H1 (cell line): ENCODE data around the gene ST8SIA5. TPM values are rescaled to one million over a fixed set of nuclear protein-coding genes. Genes with fewer than 3 reads are reported as not detected.

Experiments
- CTCF ChIA-PET: fragments of 300-600 bp; sonication (Branson Sonifier 250); formaldehyde crosslinking; loops from one replicate; lab custom pipeline; 2021; ENCODE audit not compliant: partially characterized antibody; lab: Charles Lee
- POLR2A ChIA-PET: fragments of 300-600 bp; sonication (Branson Sonifier 250); formaldehyde crosslinking; loops from one replicate; lab custom pipeline; 2021; ENCODE audit warnings: inconsistent platforms; ENCODE audit not compliant: partially characterized antibody; lab: Charles Lee
- DNase-seq, 2 experiments: peaks; one replicate each; pipeline versions ENCODE4 v3.0.0 to v3.0.0-alpha.2; 2010 to 2022; ENCODE audit warnings: low spot score in 2 of 2, low read depth in 1 of 2, mixed read lengths in 1 of 2
- FAIRE-seq: peaks from 2 replicates; lab custom pipeline; 2011; peaks lifted over from hg19 to GRCh38; lab: Jason Lieb, UNC
- H2AFZ ChIP-seq: 2 replicates; pipeline ENCODE4 v1.8.1; 2012; ENCODE audit warnings: low read length, inconsistent platforms
- H2AK5ac ChIP-seq: 2 replicates; pipeline ENCODE4 v1.6.1; 2013; ENCODE audit warnings: low read depth, low read length
- H2BK120ac ChIP-seq: replicated peaks from 2 replicates; pipeline ENCODE3; 2013; ENCODE audit warnings: low read depth, low read length, inconsistent platforms
- H2BK12ac ChIP-seq: 2 replicates; pipeline ENCODE4 v1.6.1; 2013; ENCODE audit warnings: low read depth, low read length
- H2BK15ac ChIP-seq: 2 replicates; pipeline ENCODE4 v1.6.1; 2013; ENCODE audit warnings: low read length
- H2BK20ac ChIP-seq: 2 replicates; pipeline ENCODE4 v1.6.1; 2013; ENCODE audit warnings: low read length
- H2BK5ac ChIP-seq: 2 replicates; pipeline ENCODE4 v1.6.1; 2013; ENCODE audit warnings: low read depth, low read length
- H3K14ac ChIP-seq: 2 replicates; pipeline ENCODE4 v1.6.1; 2013; ENCODE audit warnings: inconsistent platforms; ENCODE audit not compliant: insufficient read length
- H3K18ac ChIP-seq: 2 replicates; pipeline ENCODE4 v1.6.1; 2013; ENCODE audit warnings: low read length; ENCODE audit errors: extremely low read depth
- H3K23ac ChIP-seq: 2 replicates; pipeline ENCODE4 v1.6.1; 2013; ENCODE audit warnings: inconsistent platforms; ENCODE audit not compliant: insufficient read length
- H3K23me2 ChIP-seq: 2 replicates; pipeline ENCODE4 v1.6.1; 2013; ENCODE audit warnings: low read depth, low read length
- H3K27ac ChIP-seq: 2 replicates; pipeline ENCODE4 v1.6.1; 2011; ENCODE audit warnings: low read depth, low read length, inconsistent platforms
- H3K27me3 ChIP-seq, 4 experiments: replicated peaks in 1 of 4; 1 replicate in 1 of 4; 2 replicates in 3 of 4; pipeline versions ENCODE4 v1.6.1 to v1.8.1; 2011 to 2013; ENCODE audit warnings: low read length in 3 of 4, mild to moderate bottlenecking in 3 of 4, inconsistent platforms in 2 of 4, mixed read lengths in 2 of 4, moderate library complexity in 1 of 4; ENCODE audit not compliant: control insufficient read depth in 3 of 4, insufficient read depth in 3 of 4; ENCODE audit errors: extremely low read depth in 1 of 4
- H3K36me3 ChIP-seq, 4 experiments: 2 replicates each; pipeline versions ENCODE4 v1.6.1 to v1.8.1; 2011 to 2013; ENCODE audit warnings: mild to moderate bottlenecking in 4 of 4, low read length in 3 of 4, moderate library complexity in 2 of 4, control low read depth in 1 of 4, inconsistent platforms in 1 of 4; ENCODE audit not compliant: insufficient read depth in 4 of 4, control insufficient read depth in 2 of 4
- H3K4ac ChIP-seq: replicated peaks from 2 replicates; pipeline ENCODE3; 2013; ENCODE audit warnings: low read length, low read depth, mixed read lengths, inconsistent platforms; ENCODE audit not compliant: insufficient read length
- H3K4me1 ChIP-seq, 4 experiments: replicated peaks in 1 of 4; 1 replicate in 1 of 4; 2 replicates in 3 of 4; pipeline versions ENCODE4 v1.6.1 to v1.8.1; 2011 to 2013; ENCODE audit warnings: low read length in 3 of 4, inconsistent platforms in 2 of 4, mixed read lengths in 1 of 4; ENCODE audit not compliant: insufficient read depth in 4 of 4, control insufficient read depth in 3 of 4
- H3K4me2 ChIP-seq, 2 experiments: 2 replicates each; pipeline versions ENCODE4 v1.6.1 to v1.8.1; 2011 to 2013; ENCODE audit warnings: low read depth in 2 of 2, low read length in 2 of 2, control low read depth in 1 of 2, inconsistent platforms in 1 of 2, mild to moderate bottlenecking in 1 of 2; ENCODE audit not compliant: insufficient read depth in 1 of 2
- H3K4me3 ChIP-seq, 4 experiments: fragments of 200-600, 300-600 bp in 1 of 4; sonication (generic), shearing (Covaris generic), sonication (Bioruptor Twin) in 1 of 4; 2 replicates each; pipeline versions ENCODE4 v1.5.1 to v1.8.1; 2011 to 2016; ENCODE audit warnings: low read length in 4 of 4, low read depth in 3 of 4, control low read depth in 2 of 4, inconsistent platforms in 2 of 4, mild to moderate bottlenecking in 2 of 4, mixed read lengths in 1 of 4, moderate library complexity in 1 of 4; ENCODE audit not compliant: insufficient read depth in 2 of 4; ENCODE audit errors: extremely low read depth in 1 of 4
- H3K56ac ChIP-seq: replicated peaks from 2 replicates; pipeline ENCODE3; 2013; ENCODE audit warnings: low read depth, mild to moderate bottlenecking, mixed read lengths, low read length, inconsistent platforms; ENCODE audit not compliant: insufficient read length
- H3K79me1 ChIP-seq: 2 replicates; pipeline ENCODE4 v1.6.1; 2013; ENCODE audit warnings: low read depth, low read length, control low read depth
- H3K79me2 ChIP-seq, 2 experiments: 2 replicates each; pipeline versions ENCODE4 v1.6.1 to v1.8.1; 2012 to 2013; ENCODE audit warnings: low read length in 2 of 2, mild to moderate bottlenecking in 2 of 2, inconsistent platforms in 1 of 2; ENCODE audit not compliant: insufficient read depth in 2 of 2, control insufficient read depth in 1 of 2
- H3K9ac ChIP-seq, 4 experiments: replicated peaks in 1 of 4; 1 replicate in 1 of 4; 2 replicates in 3 of 4; pipeline versions ENCODE4 v1.6.1 to v1.8.1; 2011 to 2013; ENCODE audit warnings: low read depth in 3 of 4, low read length in 3 of 4, control low read depth in 2 of 4, mild to moderate bottlenecking in 2 of 4, moderate library complexity in 2 of 4, inconsistent platforms in 1 of 4; ENCODE audit errors: extremely low read depth in 1 of 4
- H3K9me3 ChIP-seq, 2 experiments: 2 replicates each; pipeline versions ENCODE4 v1.6.1 to v1.8.1; 2012 to 2013; ENCODE audit warnings: mild to moderate bottlenecking in 2 of 2, moderate library complexity in 2 of 2, control low read depth in 1 of 2, inconsistent platforms in 1 of 2, low read depth in 1 of 2, low read length in 1 of 2, mixed read lengths in 1 of 2; ENCODE audit not compliant: insufficient read depth in 2 of 2
- H4K20me1 ChIP-seq, 2 experiments: replicated peaks in 1 of 2; 2 replicates each; pipeline versions ENCODE3 to v1.8.1; 2011 to 2013; ENCODE audit warnings: inconsistent platforms in 2 of 2, low read length in 2 of 2, mild to moderate bottlenecking in 1 of 2; ENCODE audit not compliant: insufficient read depth in 2 of 2, control insufficient read depth in 1 of 2
- H4K5ac ChIP-seq: 2 replicates; pipeline ENCODE4 v1.6.1; 2013; ENCODE audit warnings: low read length, low read depth, mixed read lengths, inconsistent platforms; ENCODE audit not compliant: insufficient read length
- H4K8ac ChIP-seq: 2 replicates; pipeline ENCODE4 v1.8.0; 2013; ENCODE audit warnings: mild to moderate bottlenecking, moderate library complexity, low read length, inconsistent platforms; ENCODE audit not compliant: insufficient read depth; ENCODE audit errors: extremely low read depth
- H4K91ac ChIP-seq: replicated peaks from 2 replicates; pipeline ENCODE3; 2013; ENCODE audit warnings: low read length, mixed read lengths, inconsistent platforms; ENCODE audit not compliant: insufficient read length
- BRCA1 ChIP-seq: IDR thresholded peaks from 2 replicates; pipeline ENCODE4 v1.6.1; 2012; ENCODE audit warnings: low read depth, low read length, improper control_type of control experiment
- CBX8 ChIP-seq: fragments of 300-800, 300-1000 bp; sonication (generic); IDR thresholded peaks from 2 replicates; pipeline ENCODE4 v1.7.1; 2016; ENCODE audit warnings: low read depth, low read length, borderline replicate concordance
- SIN3A ChIP-seq, 2 experiments: IDR thresholded peaks in 1 of 2; conservative IDR thresholded peaks in 1 of 2; 2 replicates each; pipeline ENCODE4 v1.6.1; 2011 to 2012; ENCODE audit warnings: low read length in 2 of 2, improper control_type of control experiment in 1 of 2, low read depth in 1 of 2, mild to moderate bottlenecking in 1 of 2
- TAF7 ChIP-seq: optimal IDR thresholded peaks from 2 replicates; pipeline ENCODE3; 2011; ENCODE audit warnings: low read depth, mild to moderate bottlenecking, inconsistent platforms, low read length, moderate library complexity, borderline replicate concordance
- WGBS, 2 experiments: shearing (Covaris generic) in 1 of 2; methylation state at CpG; one replicate each; pipeline versions ENCODE4 v1.1.6 to v1.1.7; 2013 to 2015; ENCODE audit warnings: low lambda C conversion rate in 2 of 2, mixed read lengths in 2 of 2, inconsistent platforms in 1 of 2, low coverage in 1 of 2, missing lambda C conversion rate in 1 of 2; ENCODE audit not compliant: insufficient replicate concordance in 2 of 2, insufficient coverage in 1 of 2, insufficient read length in 1 of 2; ENCODE audit errors: extremely low coverage in 1 of 2, missing lambda C conversion rate in 1 of 2; 5-methylcytosine and 5-hydroxymethylcytosine counted together
- polyA plus RNA-seq, 7 experiments: library from polyadenylated mRNA; depleted of rRNA in 3 of 7; stranded (reverse) in 5 of 7; unstranded in 2 of 7; fragments of >200 nt in 5 of 7; fragments of 200-250 nt in 2 of 7; gene quantifications; 1 replicate in 5 of 7; 2 replicates in 1 of 7; 4 replicates in 1 of 7; pipeline versions ENCODE4 v1.2.1 to v1.2.3, GENCODE V29; 2011 to 2013; ENCODE audit warnings: missing spikeins in 2 of 7, mixed read lengths in 2 of 7
- total RNA-seq: library from RNA; stranded (reverse); fragmentation: NEBNext Ultra II Directional; extraction: Animal tissue kit (Norgen Biotek cat#: 25700); gene quantifications from 2 replicates; pipeline ENCODE4 v1.2.1, GENCODE V29; 2021

ST8SIA5 gene
- total and polyA plus RNA-seq, 2 of the 8 experiments (the other 6 are each of a cell fraction or from before 2014, with no cell fraction given) = 2.4 to 6.3 TPM

DNA sequence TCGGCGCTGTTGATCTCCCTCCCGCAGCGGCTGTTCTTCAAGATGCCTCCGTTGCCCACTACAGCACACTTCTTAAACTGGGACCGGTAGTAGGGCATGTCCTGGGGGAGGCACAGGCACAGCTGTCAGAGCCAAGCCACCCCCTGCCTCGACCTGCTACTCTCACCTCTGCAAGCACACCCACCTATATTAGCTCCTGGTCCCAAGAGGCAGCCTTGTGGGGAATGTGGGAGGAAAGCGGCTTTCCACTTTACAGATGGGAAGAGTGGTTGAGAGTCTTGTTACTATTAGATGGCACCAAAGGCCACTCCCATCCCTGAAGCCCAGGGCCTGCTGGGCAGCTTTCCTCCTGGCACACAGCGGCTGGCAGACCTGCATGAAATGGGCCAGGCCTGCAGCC lies 70.7 kb downstream of the ST8SIA5 start:
- DNase-seq (no peak), FAIRE-seq (no peak)
- H3K9ac ChIP-seq = no peak overlapping the region
- H2BK120ac ChIP-seq = no peak overlapping the region
- no peak overlapping the region for H4K8ac ChIP-seq
- H2AFZ ChIP-seq = no peak overlapping the region
- no peak overlapping the region for H3K4ac ChIP-seq
- 91% methylated on average over 9 of the region's 9 CpGs; no CpG with 5 or more reads in 1 of the 2 experiments for WGBS, 2 experiments
- H2BK15ac ChIP-seq = no peak overlapping the region
- H3K23ac ChIP-seq = no peak overlapping the region
- H3K79me1 ChIP-seq = no peaks in the 10 kb centered on the region
- H3K18ac ChIP-seq = no peak overlapping the region
- H2BK5ac ChIP-seq = no peak overlapping the region
- peaks cover 0 to 3% of the 10 kb centered on the region in 2 experiments for H4K20me1 ChIP-seq
- H3K4me3 ChIP-seq = no peak overlapping the region
- H3K56ac ChIP-seq = no peak overlapping the region
- TF ChIP-seq BRCA1 (no peak), SIN3A (conservative IDR thresholded peaks at IDR 0.05 in 1 of 2, IDR thresholded peaks at IDR 0.05 in 1 of 2; ENCODE audit: low read depth in 1 of 2, low read length in 2 of 2) (no peak), CBX8 (no peak), TAF7 (no peak)
- no peaks in the 10 kb centered on the region for H3K23me2 ChIP-seq
- no peak overlapping the region for H3K4me2 ChIP-seq
- H3K14ac ChIP-seq = no peak overlapping the region
- H3K9me3 ChIP-seq = no peaks in the 10 kb centered on the region
- H3K36me3 ChIP-seq = no peaks in the 10 kb centered on the region
- H2AK5ac ChIP-seq = no peak overlapping the region
- no peak overlapping the region for H3K27ac ChIP-seq
- no peak overlapping the region for H2BK20ac ChIP-seq
- H2BK12ac ChIP-seq = no peak overlapping the region
- CTCF ChIA-PET = interaction anchor here (0.6 kb wide), 1 partner anchor 97 kb away, joined by 3 read pairs; no protein-coding TSS in a partner anchor
- no peak overlapping the region for H4K5ac ChIP-seq
- no peaks in the 10 kb centered on the region for H3K4me1 ChIP-seq
- POLR2A ChIA-PET = no interaction called here
- H3K27me3 ChIP-seq = no peaks in the 10 kb centered on the region
- H4K91ac ChIP-seq = no peak overlapping the region
- H3K79me2 ChIP-seq = no peaks in the 10 kb centered on the region
